Ureter (tissue), 1 donor: ENCODE measurements around the gene ERGIC1. TPM values are rescaled to one million over a fixed set of nuclear protein-coding genes. Genes with fewer than 3 reads are reported as not detected.

Source experiments
- DNase-seq: peaks from one replicate; pipeline ENCODE4 v3.0.0-alpha.2; 2020; ENCODE audit warnings: low spot score
- total RNA-seq: library from RNA; stranded (reverse); gene quantifications from one replicate; pipeline ENCODE4 v1.2.4, GENCODE V29; 2023
- donor health status: DM: yes; HTN: yes; CAD: no.

Gene ERGIC1
- total RNA-seq, 1 donor from 2014 or later: 140 TPM

DNA sequence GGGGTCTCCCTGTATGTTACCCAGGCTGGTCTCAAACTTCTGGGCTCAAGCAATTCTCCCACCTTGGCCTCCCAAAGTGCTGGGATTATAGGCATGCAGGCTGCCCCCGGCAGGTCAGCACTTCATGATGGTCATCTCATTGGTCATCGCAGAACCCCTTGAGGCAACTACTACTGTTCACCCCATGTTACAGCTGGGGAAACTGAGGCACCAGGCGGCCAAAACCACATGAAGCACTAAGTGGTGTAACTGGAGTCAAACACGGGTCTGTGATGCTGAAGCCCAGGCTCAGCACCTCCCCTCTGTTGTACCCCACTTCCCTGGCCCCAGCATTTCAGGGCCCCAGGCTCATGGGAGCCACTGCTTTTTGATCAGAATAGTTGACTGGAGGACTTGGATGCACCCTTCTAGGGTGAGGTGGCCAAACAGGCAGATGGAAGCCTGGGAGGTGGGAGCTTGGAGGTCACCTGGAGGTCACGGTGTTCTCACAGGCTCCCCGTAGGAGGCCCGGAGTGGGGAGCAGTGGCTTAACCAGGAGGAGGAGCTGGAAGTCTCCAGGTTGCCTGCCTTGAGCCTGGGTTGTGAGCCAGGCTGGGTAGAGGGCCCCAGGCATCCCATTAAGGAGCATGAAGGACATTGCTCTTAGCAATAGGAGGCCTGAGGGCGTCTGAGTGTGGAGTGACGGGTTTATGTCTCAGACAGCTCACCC lies 67.9 kb downstream of the ERGIC1 start:
- no peak for DNase-seq

DNA sequence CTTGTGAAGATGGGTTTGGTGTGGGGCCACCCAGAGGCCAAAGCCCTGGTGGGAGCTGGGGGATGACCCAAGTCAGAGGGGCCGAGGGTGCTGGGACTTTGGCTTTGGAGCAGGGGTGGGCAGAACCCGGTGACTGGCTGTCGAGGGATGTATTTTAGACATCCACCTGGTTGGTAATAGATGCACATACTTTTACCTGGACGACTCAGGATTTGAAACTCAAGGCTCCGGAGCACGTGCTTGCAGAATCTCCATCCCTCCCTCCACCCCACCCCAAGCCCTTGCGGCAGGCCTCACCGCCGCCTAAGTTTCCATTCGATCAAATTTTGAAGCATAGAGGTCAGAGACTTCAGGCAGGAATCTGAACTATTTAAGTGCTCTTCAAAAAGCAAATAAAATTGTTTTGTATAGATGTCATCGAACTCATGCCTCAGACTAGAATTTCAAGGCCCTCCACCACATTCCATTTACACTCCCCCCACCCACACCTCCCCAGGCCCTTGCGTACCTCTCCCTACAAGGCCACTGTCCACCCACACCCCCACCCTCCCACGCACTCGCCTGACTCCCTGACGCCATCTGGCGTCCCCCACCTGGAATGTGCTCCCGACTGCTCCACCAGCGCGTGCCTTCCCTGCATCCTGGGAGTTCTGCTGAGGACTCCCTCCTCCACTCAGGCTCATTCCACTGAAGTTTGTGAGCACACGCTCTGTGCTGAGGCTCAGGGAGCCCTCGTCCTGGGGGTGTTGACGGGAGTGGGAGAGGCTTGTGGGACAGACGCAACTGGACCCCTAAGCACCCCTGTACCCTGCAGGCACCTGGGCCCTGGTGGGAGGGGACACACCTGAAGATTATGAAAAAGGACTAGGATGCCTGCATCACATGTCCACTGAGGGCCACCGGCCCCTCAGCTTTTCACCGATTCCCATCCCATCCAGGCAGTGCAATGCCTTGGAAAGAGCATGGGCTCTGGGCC lies 68.7 kb downstream of the ERGIC1 start:
- peak; percentile 82 for DNase-seq

DNA sequence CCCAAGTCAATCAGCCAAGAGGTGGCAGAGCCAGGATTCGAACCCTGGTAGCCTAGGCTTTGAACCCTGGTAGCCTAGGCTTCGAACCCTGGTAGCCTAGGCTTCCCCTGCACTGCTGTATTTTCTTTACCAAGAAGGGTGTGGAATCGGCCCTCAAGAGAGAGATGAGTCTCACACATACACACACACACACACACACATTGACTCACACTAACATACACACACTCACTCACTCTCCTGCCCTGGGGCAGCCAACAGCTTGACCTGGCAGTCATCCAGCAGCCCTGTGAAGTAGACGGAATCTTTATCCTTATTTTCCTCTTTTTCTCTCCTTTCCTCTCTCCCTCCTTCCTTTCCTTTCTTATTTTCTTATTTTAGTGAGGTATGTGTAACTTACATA lies 69.7 kb downstream of the ERGIC1 start:
- no peak for DNase-seq

DNA sequence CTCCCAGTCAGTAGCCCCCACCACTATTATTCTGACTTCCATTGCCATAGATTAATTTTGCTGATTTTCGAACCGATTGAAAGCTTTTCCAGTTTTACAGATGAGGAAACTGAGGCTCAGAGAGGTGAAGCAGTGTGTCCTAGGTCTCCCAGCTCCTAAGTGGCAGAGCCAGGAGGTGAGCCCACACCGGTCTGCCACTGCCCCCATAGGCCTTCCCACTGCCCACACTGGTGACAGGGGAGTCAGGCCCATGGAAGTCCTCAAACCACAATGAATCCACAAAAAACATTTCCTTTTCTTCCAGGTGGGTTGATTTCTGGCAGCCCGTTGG lies 70.2 kb downstream of the ERGIC1 start:
- DNase-seq: no peak

DNA sequence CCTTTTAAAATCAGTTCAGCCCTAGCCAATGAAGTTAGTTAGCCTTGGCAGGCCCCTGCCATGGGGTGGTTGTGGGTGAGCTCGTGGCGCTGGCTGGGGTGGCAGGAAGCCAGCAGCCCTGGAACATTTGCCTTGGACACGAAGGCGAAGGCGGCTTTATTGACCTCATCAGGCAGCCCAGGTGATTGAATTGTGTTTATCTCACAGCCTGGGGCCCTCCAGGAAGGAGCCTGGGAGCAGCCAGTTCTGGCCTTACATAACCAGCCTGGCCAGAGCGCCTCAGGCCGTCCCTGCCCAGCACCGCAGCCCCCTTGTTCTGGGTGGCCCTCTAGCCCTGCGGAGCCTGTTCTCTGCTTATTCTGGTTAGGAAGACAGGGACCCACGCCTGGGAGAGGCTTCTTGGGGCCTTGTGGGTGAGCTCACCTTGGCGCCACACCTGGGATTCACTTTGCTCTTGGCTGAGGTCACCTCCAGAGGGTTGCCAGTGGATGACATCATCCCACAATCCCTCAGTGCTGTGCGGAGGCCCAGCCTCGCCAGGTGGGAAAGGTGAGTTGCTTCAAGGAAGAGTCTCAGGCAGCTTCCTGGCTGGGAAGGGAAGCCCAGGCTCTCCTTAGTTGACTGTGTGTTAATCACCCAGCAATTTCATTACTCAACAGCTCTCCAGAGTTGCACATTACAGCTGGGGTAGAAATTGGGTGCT lies 70.7 kb downstream of the ERGIC1 start:
- peak; percentile 81 for DNase-seq

DNA sequence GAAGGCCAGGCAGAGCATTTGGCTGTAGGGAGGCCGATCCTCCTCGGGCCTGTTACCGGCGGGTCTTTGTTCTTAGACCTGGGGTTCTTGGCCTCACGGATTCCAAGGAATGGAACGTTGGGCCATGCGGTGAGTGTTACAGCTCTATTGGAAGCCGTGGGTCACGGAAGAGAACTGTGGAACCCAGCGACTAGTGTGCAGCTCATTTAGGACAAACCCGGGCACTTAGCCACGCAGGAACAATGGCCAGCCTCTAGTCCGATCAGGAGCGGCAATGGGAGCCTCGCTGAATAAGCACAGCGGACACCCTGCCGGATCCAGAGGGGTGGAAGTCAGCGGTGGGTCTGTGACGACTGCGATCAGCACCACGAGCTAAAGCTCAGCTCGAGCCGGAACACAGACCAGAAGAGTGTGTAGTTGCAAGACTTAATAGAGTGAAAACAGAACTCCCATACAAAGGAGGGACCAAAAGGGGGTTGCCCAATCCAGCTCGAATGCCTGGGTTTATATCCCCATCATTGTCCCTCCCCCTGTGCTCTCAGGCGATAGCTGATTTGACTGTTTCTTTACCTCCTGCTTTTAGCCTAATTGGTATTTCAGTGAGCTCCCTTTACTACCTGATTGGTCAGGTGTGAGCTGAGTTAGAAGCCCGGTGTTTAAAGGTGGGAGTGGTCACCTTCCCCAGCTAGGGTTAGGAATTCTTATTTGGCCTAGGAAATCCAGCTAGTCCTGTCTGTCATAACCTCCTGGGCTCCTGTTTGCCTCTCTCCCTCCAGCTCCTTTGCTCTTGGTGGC lies 71.5 kb downstream of the ERGIC1 start:
- DNase-seq: no peak

DNA sequence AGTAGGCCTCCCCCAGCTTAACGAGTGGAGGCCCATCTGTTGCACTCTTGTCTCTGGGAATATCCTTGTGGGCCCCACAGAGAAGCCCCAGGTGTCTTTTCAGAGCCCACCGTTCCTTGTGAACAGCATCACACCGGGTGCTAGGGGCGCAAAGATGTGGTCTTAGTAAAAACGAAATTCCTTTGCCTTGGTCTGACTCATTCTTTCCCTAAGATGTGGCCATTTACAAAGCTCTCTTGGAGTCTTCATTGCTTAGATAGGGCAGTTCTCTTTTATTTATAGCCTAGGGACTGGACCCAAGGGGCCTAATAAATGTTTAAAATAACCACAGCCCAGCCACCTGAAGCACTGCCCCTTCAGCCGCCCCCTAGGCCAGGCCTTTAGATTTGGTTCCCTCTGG lies 72.4 kb downstream of the ERGIC1 start:
- DNase-seq: no peak

DNA sequence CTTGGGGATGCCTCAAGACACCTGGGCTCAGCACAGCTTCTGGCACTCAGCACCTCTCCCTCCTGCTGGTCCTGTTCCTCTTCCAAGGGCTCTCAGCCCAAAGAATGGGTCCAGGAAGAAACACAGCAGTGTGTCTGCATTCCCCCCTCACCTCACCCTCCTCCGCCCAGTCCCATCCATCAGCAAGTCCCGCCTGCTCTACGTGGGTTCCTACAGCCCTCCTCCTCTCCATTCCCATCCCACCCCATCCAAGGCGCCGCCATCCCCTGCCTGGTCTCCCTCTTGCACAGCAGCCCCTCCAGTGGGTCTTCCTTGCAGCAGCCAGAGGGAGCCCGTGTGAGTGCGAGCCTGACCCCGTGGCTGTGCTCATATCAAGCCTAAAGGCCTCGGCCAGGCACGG lies 72.8 kb downstream of the ERGIC1 start:
- no peak for DNase-seq

DNA sequence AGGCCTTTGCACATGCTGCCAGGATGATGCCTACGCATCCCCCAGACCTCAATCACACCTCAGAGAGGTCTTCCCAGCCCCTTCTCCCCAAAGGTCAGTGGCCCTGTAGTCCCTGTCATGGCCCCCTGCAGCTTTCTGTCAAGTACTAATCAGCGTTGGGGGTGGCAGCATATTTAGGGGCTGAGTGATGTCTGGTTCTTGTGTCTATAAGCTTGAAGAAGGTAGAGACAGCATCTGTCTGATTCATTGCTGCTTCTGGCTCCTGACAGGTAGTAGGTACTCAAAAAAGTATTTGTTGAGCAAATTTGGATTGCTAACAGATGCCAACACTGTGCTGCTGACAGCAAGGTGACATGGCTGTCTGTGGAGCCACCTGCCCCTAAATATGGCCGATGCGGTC lies 73.6 kb downstream of the ERGIC1 start:
- no peak for DNase-seq

DNA sequence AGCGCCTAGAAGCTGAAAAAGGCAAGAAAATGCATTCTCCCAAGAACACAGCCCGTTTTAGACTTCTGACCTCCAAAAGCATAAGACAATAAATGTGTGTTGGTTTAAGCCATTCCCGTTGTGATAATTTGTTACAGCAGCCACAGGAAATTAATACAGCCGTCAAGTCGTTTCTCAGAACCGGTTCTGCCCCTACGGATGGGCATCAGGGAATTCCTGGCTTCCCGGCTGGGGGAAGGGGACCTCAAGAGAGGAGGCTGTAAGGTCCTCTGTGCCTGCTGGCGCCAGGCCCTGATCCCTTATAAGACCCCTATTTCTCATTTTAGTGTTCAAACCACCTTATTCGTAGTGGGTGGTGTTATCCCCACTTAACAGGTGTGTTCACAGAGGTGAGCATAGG lies 74.6 kb downstream of the ERGIC1 start:
- no peak for DNase-seq

DNA sequence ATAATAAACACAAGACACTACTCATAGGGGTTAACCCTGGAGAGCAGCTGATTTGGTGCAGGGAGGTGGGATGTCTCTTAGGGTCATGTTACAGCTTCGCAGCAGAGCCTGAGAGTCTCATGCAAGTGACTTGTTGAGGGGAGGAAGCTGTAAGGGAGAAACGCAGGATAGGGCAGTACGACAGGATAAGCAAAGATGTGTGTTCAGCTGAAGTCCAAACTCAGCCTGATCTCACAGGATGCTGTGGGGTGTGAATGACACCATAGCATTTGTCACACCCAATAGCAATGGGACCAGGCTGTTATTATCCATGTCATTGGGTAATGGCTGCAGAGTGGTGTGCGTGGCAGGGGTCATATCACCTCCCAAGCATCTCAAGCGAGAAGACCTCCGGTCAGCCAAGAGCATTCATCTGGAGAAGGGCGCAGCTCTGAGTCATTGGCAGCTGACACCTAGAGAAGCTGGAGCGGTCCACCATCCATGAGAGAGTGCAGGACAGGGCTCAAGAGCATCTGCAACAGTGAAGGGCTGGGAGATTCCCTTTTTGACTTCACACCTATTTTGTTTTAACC lies 76.0 kb downstream of the ERGIC1 start:
- DNase-seq: no peak

DNA sequence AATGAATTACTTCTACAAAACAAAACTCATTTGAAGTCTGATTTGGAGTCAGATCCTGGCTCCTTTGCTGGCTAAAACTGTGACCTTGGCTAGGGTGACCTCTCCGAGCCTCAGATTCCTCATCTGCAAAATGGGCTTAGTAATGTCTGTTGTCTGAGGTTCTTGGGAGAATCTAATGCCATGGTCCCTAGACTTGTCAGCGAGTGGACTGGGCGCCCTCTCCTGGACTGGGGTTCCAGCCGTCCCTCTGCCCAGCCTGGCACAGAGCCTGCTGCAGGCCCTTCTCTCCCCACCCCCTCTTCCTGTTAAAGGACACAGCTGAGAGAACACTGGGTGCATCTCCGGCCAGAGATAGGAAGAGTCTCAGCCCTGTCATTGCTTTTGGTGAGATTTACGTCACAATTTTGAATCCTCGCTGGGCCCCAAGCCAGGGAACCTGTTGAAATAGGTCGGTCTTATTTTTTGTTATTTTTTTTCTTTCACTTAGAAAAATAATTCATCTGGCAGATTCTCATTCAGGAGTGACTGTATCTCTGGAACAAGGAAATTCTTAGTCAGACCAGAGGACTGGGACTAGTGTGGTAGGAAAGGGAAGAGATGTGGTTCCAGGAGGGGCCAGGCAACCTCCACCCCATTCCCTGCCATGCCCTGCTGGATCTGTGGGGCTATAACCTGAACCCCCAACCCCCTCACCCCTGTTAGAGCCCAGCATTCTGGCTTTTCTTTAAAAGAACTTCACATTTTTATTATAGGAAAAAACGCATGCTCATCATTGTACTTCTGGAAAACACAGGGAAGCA lies 77.0 kb downstream of the ERGIC1 start:
- peak; percentile 73 for DNase-seq

DNA sequence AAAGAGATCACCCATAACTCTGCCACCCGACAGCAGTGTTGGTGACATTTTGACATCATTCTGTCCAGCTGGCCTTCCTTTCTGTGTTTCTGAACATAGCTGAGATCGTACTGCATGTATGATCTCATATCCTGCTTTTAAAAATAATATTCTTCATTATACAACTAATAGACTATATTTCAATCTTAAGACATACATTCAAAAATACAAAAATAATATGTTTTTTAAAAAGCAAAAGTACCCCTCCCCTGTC lies 77.5 kb downstream of the ERGIC1 start:
- no peak for DNase-seq

DNA sequence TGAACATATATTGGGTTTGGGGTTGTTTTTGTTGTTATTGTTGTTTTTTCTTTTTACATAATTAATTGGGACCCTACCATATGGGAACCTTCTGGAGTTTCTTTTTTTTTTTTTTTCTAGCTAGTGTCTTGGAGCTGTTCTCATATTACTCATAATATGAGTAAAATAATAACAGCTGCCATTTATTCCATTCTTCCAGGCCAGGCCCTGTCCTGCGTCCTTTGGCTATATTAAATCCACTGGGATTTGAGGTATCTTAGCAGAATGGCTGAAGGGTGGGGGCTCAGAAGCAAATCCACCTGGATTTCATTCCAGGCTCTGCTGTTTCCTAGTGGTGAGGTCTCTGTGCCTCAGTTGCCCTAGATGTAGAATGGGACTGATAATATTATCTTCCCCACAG lies 77.9 kb downstream of the ERGIC1 start:
- no peak for DNase-seq

DNA sequence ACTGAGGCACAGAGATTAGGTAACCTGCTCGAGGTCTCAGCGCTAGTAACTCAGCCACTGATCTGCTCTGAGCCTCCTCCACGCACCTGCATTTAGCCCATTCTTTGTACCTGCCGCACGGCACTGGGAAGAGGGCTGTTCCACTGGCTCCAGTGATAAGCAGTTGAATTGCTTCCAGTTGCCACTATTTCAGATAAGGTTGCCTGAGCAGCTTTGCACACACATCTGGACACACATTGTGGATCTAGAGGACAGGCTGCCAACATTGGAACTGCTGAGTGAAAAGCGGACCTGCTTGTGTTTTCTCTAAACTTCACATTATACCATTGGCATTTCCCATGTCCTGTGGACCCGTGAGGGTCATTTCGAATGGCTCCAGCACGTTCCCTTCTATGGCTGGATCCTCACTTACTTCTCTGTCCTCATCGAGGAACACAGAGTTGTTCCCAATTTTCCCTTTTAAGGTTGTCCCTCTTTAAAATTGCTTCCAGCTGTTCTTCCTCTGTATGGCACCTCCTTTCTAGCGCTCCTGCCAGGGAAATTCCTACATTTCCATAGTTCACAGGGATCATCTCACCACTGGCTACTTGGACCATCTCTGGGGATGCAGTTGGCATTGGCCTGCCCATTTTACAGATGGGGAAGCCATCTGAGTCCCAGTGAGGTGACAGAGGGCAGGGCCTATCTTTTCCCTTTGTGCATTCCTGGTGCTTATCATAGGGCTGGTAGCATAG lies 79.2 kb downstream of the ERGIC1 start:
- no peak for DNase-seq

DNA sequence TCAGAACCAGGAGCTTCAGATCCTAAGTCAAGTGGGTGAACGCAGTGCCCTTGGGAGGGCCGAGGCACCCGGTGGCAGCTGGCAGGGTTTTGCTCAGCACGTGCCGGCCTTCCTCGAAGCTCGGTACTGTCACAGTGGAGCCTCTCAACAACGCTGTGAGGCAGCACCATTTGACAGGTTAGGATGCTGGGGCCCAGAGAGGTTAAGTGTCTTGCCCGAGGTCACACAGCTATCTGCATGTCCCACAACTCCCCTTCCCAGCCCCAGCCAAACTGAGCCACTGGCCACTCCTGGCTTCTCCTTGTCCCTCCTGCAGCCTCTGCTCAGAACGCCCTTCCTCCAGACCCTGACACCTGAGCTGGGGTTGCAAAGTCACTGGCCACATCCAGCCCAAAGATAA lies 81.5 kb downstream of the ERGIC1 start:
- no peak for DNase-seq

DNA sequence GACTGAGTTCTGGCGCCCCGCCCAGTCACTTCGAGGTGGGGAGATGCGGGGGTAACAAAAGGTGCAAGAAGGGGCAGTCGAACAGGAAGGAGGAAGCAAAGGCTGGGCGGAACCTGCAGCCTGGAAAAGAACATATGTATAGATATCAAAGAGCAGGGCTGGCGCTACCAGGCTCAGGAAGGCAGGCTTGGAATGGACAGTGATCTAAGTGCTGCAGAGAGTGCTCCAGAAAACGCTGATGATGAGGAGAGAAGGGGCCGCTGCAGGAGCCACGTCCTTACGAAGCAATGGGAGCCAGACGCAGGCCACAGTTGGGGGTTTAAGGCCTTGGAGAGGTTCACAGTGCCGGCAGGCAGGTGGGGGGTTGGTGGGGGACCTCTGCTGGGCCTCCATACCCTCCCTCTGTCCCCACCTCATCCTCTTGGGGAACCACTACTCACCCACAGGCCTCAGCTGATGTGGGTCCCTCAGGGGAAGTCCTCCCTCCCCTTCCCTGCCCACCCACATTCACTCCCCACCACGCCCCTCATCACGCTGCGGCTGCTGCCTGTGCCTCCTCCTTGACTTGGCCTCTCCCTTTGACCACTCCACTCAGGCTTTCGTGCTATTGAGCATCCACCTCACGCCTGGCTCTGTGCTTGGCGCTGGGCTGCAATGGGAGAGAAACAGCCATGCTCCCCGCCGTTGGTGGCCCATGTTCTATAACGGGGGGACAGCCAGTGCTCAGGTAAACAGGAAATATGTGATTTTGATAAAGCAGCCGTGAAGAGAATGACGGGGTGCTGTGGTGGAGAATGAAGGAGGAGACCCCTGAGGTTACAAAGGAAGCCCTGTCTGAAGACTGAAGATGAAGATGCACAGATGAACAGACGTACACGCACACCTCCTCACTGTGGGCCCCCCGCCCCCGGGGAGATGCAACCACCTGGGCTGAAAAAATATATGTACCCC lies 84.6 kb downstream of the ERGIC1 start:
- DNase-seq: no peak

DNA sequence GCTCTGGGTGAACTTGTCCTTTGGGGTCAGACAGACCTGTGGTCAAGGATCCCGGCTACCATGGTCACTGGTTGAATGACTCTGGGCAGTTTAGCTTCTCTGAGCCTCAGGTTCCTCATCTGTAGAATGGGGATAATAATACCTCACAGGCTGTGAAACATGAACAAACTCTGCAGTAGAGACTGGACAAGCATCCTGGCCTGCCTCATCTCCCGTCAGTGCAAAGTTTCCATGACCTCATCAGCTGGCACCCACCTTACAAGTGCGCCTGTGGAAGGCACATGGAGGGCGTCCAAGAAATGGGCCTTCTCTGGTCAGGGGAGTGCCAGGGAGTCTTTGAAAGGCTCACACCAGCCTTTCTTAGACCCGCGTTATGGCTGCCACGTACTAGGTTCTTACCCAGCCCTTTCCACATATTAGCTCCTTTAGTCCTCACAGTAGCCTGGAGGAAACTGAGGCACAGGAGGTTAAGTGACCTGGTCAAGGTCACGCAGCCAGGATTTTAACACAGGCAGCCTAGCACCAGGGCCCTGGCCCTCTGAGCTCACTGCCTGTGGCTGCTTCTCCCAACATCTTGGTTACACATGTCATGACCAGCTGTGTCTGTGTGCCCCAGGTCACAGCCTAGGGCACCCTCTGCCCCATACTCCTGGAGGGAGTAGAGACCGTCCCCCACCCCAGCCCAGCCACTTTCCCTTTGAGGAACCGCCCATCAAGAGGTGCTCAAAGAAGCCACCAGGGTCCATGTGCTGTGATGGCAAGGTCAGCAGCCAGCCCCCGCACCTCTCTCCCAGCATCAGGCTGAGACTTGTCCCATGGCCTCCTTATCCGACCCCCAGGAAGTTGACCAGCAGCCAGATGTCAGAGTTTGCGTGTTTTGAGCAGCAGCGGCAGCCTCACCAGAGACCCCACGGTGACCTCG lies 85.7 kb downstream of the ERGIC1 start:
- no peak for DNase-seq
